Mesothelial cell of epicardium (in vitro differentiated cells): ENCODE measurements around the gene RAB13. TPM values are rescaled to one million over a fixed set of nuclear protein-coding genes. Genes with fewer than 3 reads are reported as not detected.

Source experiments
- DNase-seq, 2 experiments: peaks; one replicate each; pipeline ENCODE4 v3.0.0; 2021; ENCODE audit warnings: low spot score in 2 of 2; ENCODE audit not compliant: unreplicated experiment in 2 of 2
- H3K27ac Mint-ChIP-seq: 2 replicates; pipeline ENCODE4 v1.8.0; 2021; ENCODE audit warnings: mixed read lengths
- H3K27me3 Mint-ChIP-seq: 2 replicates; pipeline ENCODE4 v1.8.0; 2021; ENCODE audit warnings: low read depth, mixed read lengths
- H3K36me3 Mint-ChIP-seq: 2 replicates; pipeline ENCODE4 v1.8.0; 2021; ENCODE audit warnings: mixed read lengths
- H3K4me1 Mint-ChIP-seq: 2 replicates; pipeline ENCODE4 v1.8.0; 2021; ENCODE audit warnings: mixed read lengths
- H3K4me3 Mint-ChIP-seq: 2 replicates; pipeline ENCODE4 v1.8.0; 2021; ENCODE audit warnings: mild to moderate bottlenecking, moderate library complexity, mixed read lengths
- H3K9me3 Mint-ChIP-seq: 2 replicates; pipeline ENCODE4 v1.8.0; 2021; ENCODE audit warnings: mixed read lengths
- microRNA-seq: library from miRNA; unstranded; fragments of <30 nt; microRNA quantifications from one replicate; pipeline ENCODE4 v1.2.0, GENCODE V29; 2021; ENCODE audit warnings: inconsistent platforms, mixed read lengths
- total RNA-seq: library from RNA; stranded (reverse); gene quantifications from 3 replicates; pipeline ENCODE4 v1.2.1, GENCODE V29; 2021
- TF ChIP-seq, protein P1 (sequence below): fragments of 200-600 bp; sonication (generic); IDR thresholded peaks from one replicate; pipeline ENCODE4 v1.5.0; 2021; ENCODE audit warnings: antibody characterized with exemption; ENCODE audit not compliant: unreplicated experiment

Gene RAB13
- total RNA-seq, 1 donor from 2014 or later = 92.0 TPM

DNA sequence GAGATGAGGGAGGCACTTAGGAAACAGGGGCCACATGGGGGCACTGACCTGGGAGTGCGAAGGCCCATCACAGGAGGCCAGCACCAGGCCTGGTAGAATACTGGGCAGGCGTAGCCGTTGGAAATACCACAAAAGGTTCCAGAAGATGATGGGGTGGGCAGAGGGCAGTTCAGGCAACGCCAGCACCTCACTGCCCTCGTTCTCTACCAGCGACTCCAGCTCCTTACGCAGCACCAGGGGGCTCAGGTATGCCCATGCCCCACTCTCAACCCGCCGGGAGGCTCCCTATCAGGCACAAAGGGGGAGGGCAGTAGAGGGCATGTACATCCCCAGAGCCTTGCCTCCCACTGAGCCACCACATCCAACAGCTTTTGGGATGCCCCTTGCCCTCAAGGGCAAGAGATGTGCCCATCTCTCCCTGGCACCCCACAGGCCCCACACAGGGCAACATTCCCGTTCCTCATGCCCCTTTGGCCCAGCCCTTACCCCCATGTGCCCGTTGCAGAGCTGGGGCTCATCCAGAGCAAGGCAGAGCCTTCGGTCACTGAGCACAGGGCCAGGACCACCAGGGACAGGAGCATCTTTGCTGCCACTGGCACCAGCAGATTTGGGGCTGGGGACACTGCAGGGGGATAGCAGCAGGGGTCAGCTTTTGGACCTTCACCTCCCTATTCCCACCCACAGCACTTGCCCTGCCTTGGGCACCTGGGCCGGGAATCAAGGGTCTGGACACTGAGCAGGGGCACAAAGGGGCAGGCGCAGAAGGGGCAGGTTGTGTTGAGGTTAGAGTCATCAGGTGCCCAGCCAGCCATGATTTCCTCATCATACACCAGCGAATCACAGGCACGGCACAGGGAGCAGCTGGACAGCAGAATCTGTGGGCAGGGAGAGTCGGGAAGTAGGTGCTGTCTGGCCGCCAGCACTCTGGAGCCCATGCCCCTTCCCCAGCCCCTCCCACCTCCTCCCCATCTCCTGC is 53.7 kb downstream of the RAB13 start:
- DNase-seq = no peak
- Mint-ChIP-seq H3K9me3 (no peaks in the 10 kb centered on the region), H3K27ac (no peak overlapping the region), H3K4me3 (no peak overlapping the region), H3K27me3 (no peaks in the 10 kb centered on the region), H3K4me1 (no peaks in the 10 kb centered on the region), H3K36me3 (peaks cover 22% of the 10 kb centered on the region)
- TF ChIP-seq, protein P1, sequence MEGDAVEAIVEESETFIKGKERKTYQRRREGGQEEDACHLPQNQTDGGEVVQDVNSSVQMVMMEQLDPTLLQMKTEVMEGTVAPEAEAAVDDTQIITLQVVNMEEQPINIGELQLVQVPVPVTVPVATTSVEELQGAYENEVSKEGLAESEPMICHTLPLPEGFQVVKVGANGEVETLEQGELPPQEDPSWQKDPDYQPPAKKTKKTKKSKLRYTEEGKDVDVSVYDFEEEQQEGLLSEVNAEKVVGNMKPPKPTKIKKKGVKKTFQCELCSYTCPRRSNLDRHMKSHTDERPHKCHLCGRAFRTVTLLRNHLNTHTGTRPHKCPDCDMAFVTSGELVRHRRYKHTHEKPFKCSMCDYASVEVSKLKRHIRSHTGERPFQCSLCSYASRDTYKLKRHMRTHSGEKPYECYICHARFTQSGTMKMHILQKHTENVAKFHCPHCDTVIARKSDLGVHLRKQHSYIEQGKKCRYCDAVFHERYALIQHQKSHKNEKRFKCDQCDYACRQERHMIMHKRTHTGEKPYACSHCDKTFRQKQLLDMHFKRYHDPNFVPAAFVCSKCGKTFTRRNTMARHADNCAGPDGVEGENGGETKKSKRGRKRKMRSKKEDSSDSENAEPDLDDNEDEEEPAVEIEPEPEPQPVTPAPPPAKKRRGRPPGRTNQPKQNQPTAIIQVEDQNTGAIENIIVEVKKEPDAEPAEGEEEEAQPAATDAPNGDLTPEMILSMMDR = no peak

Small RNAs within 50 kb of the gene (microRNA-seq; reads per million reads assigned to microRNA genes)
- gene MIR6737 = 1.5 reads per million

Other genes with a start within 250 kb of the RAB13 start
- gene SLC27A3, start 210.9 kb downstream of the RAB13 start, total RNA-seq = 28.5 to 32.1 TPM (median 29.7 TPM) in 3 replicates
- gene GATAD2B, start 63.4 kb downstream of the RAB13 start, total RNA-seq = 77.2 to 83.3 TPM (median 77.3 TPM) in 3 replicates
- gene DENND4B, start 39.6 kb downstream of the RAB13 start, total RNA-seq = 57.3 to 63.1 TPM (median 58.0 TPM) in 3 replicates
- gene CRTC2, start 27.7 kb downstream of the RAB13 start, total RNA-seq = 45.5 to 47.1 TPM (median 45.9 TPM) in 3 replicates
- 73.3 to 76.3 TPM (median 73.9 TPM) in 3 replicates for gene SLC39A1, start 22.8 kb downstream of the RAB13 start, total RNA-seq
- gene CREB3L4, start 18.4 kb downstream of the RAB13 start, total RNA-seq = 29.9 to 33.1 TPM (median 31.1 TPM) in 3 replicates
- 67.6 to 74.1 TPM (median 72.1 TPM) in 3 replicates for gene JTB, start 8.7 kb downstream of the RAB13 start, total RNA-seq
- 2,145 to 2,266 TPM (median 2,211 TPM) in 3 replicates for gene RPS27, start 4.4 kb upstream of the RAB13 start, total RNA-seq
- 0.04 to 0.07 TPM (median 0.07 TPM) in 3 replicates for gene NUP210L, start 168.7 kb upstream of the RAB13 start, total RNA-seq
- gene TPM3, start 205.8 kb upstream of the RAB13 start, total RNA-seq = 194 to 208 TPM (median 197 TPM) in 3 replicates
- not detected in 3 replicates for gene CFAP141, start 220.0 kb upstream of the RAB13 start, total RNA-seq
- 265 to 283 TPM (median 271 TPM) in 3 replicates for gene UBAP2L, start 234.6 kb upstream of the RAB13 start, total RNA-seq